Measurements from ENCODE around the gene IL4I1. TPM values are rescaled to one million over a fixed set of nuclear protein-coding genes. Genes with fewer than 3 reads are reported as not detected.

Gene IL4I1
- total and polyA plus RNA-seq, 2 of the 8 experiments (the other 6 are each of a cell fraction or from before 2014, with no cell fraction given): 0.41 to 0.76 TPM

DNA sequence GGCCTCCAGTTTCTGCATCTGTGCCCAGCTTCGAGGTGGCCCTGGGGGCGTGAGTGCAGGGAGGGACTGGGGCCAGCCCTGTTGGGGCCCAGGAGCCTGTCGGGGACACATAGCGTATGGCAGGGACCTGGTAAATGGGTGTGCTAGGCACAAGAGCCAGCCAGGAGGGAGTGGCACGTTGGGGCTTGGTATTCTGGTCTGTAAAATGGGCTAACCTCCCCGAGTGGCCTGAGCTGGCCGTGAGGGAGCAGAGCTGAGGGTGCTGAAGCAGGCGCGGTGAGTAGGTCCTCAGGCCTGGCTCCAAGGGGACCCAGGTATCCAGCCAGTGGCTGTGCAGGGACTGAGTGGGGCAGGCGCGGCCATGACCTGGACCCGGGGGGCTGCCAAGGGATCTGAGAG is 41.4 kb downstream of the IL4I1 start:
- H3K23ac ChIP-seq (ENCODE audit: insufficient read length): no peak overlapping the region
- H3K79me2 ChIP-seq (ENCODE audit: control insufficient read depth in 1 of 2, insufficient read depth in 2 of 2, low read length in 2 of 2): peaks cover 15 to 28% of the 10 kb centered on the region in 2 experiments
- H3K18ac ChIP-seq (ENCODE audit: extremely low read depth, low read length): no peak overlapping the region
- no peak overlapping the region for H4K91ac ChIP-seq (replicated peaks; ENCODE audit: insufficient read length, low read length)
- no peak overlapping the region for H3K4me2 ChIP-seq (ENCODE audit: insufficient read depth in 1 of 2, low read depth in 2 of 2, low read length in 2 of 2)
- peaks cover 21 to 61% (median 39%) of the 10 kb centered on the region in 4 experiments for H3K36me3 ChIP-seq (ENCODE audit: control insufficient read depth in 2 of 4, insufficient read depth in 4 of 4, low read length in 3 of 4)
- no peak overlapping the region for H3K9ac ChIP-seq (replicated peaks in 1 of 4; ENCODE audit: extremely low read depth in 1 of 4, low read depth in 3 of 4, low read length in 3 of 4)
- H2AK5ac ChIP-seq (ENCODE audit: low read depth, low read length): no peak overlapping the region
- peaks cover 7% of the 10 kb centered on the region; the same call in 1 of the 2 replicates for H3K23me2 ChIP-seq (ENCODE audit: low read depth, low read length)
- H3K4me3 ChIP-seq (ENCODE audit: extremely low read depth in 1 of 4, insufficient read depth in 2 of 4, low read depth in 3 of 4, low read length in 4 of 4): no peak overlapping the region
- no peak for DNase-seq (ENCODE audit: low read depth in 1 of 2, low spot score in 2 of 2)
- H2BK20ac ChIP-seq (ENCODE audit: low read length): no peak overlapping the region
- no peak overlapping the region for H3K4ac ChIP-seq (replicated peaks; ENCODE audit: insufficient read length, low read depth, low read length)
- no peak overlapping the region for H3K27ac ChIP-seq (ENCODE audit: low read depth, low read length)
- peaks cover 0 to 9% (median 6%) of the 10 kb centered on the region in 4 experiments; a peak in 6 of 7 replicates for H3K4me1 ChIP-seq (replicated peaks in 1 of 4; ENCODE audit: control insufficient read depth in 3 of 4, insufficient read depth in 4 of 4, low read length in 3 of 4)
- 89% methylated on average over 6 of the region's 12 CpGs; no CpG with 5 or more reads in 1 of the 2 experiments for WGBS, 2 experiments (ENCODE audit: extremely low coverage in 1 of 2, insufficient coverage in 1 of 2, insufficient read length in 1 of 2, insufficient replicate concordance in 2 of 2, low coverage in 1 of 2, low lambda C conversion rate in 2 of 2, missing lambda C conversion rate in 1 of 2)
- no peak for FAIRE-seq
- peak overlapping the region; percentile 24; the same call in 1 of the 2 replicates for H2BK5ac ChIP-seq (ENCODE audit: low read depth, low read length)
- CTCF ChIA-PET (ENCODE audit: partially characterized antibody): interaction anchor here (0.9 to 3.0 kb wide), 2 partner anchors 9 to 42 kb away, joined by 3 to 13 read pairs; partner anchors contain the start of gene FUZ
- peak overlapping the region; percentile 36; the same call in 1 of the 2 replicates for H4K8ac ChIP-seq (ENCODE audit: extremely low read depth, insufficient read depth, low read length)
- H3K56ac ChIP-seq (replicated peaks; ENCODE audit: insufficient read length, low read depth, low read length): no peak overlapping the region
- peaks cover 48 to 58% of the 10 kb centered on the region in 2 experiments for H4K20me1 ChIP-seq (replicated peaks in 1 of 2; ENCODE audit: control insufficient read depth in 1 of 2, insufficient read depth in 2 of 2, low read length in 2 of 2)
- POLR2A ChIA-PET (ENCODE audit: partially characterized antibody): interaction anchor here (0.7 to 12.4 kb wide), 8 partner anchors 11 to 212 kb away, joined by 3 to 247 read pairs (median 5); partner anchors contain the start of genes AKT1S1, FUZ, PNKP and TBC1D17
- no peaks in the 10 kb centered on the region; a peak in 1 of 7 replicates for H3K27me3 ChIP-seq (replicated peaks in 1 of 4; ENCODE audit: control insufficient read depth in 3 of 4, extremely low read depth in 1 of 4, insufficient read depth in 3 of 4, low read length in 3 of 4)
- no peak overlapping the region for H2BK12ac ChIP-seq (ENCODE audit: low read depth, low read length)
- H4K5ac ChIP-seq (ENCODE audit: insufficient read length, low read depth, low read length): no peak overlapping the region
- no peak overlapping the region for H2AFZ ChIP-seq (ENCODE audit: low read length)
- H3K14ac ChIP-seq (ENCODE audit: insufficient read length): no peak overlapping the region
- no peak overlapping the region for H2BK15ac ChIP-seq (ENCODE audit: low read length)
- H3K79me1 ChIP-seq (ENCODE audit: low read depth, low read length): peaks cover 20% of the 10 kb centered on the region
- no peaks in the 10 kb centered on the region for H3K9me3 ChIP-seq (ENCODE audit: insufficient read depth in 2 of 2, low read depth in 1 of 2, low read length in 1 of 2)
- no peak overlapping the region for H2BK120ac ChIP-seq (replicated peaks; ENCODE audit: low read depth, low read length)
- TF ChIP-seq CBX5 (IDR thresholded peaks at IDR 0.05; ENCODE audit: low read depth, low read length) (no peak), SIRT6 (IDR thresholded peaks at IDR 0.05; ENCODE audit: low read length) (no peak), RFX5 (IDR thresholded peaks at IDR 0.05; ENCODE audit: borderline replicate concordance, low read depth, low read length) (no peak), POU5F1 (IDR thresholded peaks at IDR 0.05; ENCODE audit: low read depth, low read length) (no peak), EP300 (IDR thresholded peaks at IDR 0.05; ENCODE audit: borderline replicate concordance in 1 of 2, low read depth in 2 of 2, low read length in 2 of 2) (no peak), ASH2L (IDR thresholded peaks at IDR 0.05; ENCODE audit: low read length) (no peak), CREB1 (IDR thresholded peaks at IDR 0.05) (no peak), YY1 (IDR thresholded peaks at IDR 0.05; ENCODE audit: low read depth, low read length) (no peak), JUND (IDR thresholded peaks at IDR 0.05; ENCODE audit: low read length) (no peak), RXRA (IDR thresholded peaks at IDR 0.05; ENCODE audit: insufficient read depth, low read depth, low read length) (no peak), SP1 (IDR thresholded peaks at IDR 0.05; ENCODE audit: low read depth, low read length) (no peak)
- TF ChIP-seq, protein P1, sequence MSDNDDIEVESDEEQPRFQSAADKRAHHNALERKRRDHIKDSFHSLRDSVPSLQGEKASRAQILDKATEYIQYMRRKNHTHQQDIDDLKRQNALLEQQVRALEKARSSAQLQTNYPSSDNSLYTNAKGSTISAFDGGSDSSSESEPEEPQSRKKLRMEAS (IDR thresholded peaks at IDR 0.05): no peak
- TF ChIP-seq, protein P2, sequence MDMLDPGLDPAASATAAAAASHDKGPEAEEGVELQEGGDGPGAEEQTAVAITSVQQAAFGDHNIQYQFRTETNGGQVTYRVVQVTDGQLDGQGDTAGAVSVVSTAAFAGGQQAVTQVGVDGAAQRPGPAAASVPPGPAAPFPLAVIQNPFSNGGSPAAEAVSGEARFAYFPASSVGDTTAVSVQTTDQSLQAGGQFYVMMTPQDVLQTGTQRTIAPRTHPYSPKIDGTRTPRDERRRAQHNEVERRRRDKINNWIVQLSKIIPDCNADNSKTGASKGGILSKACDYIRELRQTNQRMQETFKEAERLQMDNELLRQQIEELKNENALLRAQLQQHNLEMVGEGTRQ (IDR thresholded peaks at IDR 0.05; ENCODE audit: low read length): no peak

Data from H1 (cell line).